ENCODE measurements around the gene AKR7A3.
"Not testable (repeated sequence)": the region's sequence is repeated elsewhere in the genome, so short reads cannot be mapped to it uniquely, and the experiment has no call there.

AKR7A3 gene

DNA sequence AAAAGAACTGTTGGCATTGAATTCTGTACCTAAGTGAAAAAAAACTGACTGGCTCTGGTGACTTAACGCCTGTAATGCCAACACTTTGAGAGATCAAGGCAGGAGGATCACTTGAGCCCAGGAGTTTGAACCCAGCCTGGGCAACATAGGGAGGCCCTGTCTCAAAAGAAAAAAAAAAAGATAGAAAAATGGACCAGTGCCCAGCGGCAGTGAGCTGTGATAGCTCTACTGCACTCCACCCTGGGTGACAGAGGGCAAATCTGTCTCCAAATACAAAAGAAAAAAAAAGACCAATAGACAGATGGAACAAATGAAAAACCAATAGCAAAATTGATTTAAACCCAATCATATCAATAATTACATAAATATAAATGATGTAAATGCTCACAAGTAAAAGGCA is 674 bp upstream of the AKR7A3 start:
- DNase-seq (ENCODE audit: low read depth in 2 of 2): no peak

DNA sequence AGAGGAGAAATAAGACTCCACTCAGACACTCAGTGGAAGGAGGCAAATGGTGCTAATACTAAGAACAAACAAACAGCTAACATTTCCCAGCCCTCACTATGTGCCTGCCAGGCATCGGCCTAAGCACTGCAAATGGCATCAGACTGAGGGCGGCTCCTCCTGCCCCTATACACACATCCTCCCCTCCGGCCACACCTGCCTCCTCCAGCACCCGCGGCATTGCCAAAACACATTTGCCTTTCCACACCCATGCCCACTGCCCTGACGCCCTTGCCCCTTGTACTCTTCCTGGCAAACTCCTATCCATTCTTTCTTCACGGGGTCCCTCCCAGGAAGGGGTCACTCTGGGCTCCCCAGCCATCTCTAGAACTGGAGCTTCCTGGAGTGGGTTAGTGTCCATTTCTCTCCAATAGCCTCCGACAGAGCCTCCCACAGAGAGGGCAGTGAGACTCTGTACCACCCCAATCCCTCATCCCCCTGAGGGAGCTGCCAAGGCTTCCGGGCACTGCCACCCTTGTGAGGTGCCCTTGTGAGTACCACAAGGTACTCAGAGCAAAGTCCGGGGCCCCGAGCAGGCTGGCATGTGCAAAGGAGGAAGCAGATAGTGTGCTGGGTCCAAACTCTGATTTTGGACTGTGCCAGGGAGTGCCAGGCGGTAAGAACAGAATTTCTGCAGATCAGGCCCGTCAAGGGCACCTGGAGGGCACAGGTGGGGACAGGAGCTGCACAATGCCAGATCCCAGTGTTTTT is 959 bp downstream of the AKR7A3 start:
- no peak for DNase-seq (ENCODE audit: low read depth in 2 of 2)

DNA sequence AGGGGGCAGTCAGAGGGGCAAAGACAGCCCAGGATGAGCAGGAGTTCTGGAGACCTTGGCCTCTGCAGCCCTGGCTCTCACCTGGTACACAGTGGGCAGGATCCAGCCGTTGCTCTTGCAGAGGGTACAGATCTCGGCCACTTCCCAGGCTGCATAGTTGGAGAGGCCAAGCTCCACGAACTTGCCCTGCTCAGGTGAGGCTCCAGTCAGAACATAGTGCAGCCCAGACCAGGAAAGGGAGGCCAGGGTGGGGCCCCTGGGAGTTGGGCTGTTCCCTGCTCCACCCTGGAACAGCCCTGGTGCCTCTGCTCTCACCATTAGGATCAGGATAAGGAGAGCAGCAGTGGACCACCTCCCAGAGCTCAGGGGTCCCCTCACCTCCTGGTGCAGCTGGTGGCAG is 2.8 kb downstream of the AKR7A3 start:
- DNase-seq (ENCODE audit: low read depth in 2 of 2): not testable (repeated sequence)

DNA sequence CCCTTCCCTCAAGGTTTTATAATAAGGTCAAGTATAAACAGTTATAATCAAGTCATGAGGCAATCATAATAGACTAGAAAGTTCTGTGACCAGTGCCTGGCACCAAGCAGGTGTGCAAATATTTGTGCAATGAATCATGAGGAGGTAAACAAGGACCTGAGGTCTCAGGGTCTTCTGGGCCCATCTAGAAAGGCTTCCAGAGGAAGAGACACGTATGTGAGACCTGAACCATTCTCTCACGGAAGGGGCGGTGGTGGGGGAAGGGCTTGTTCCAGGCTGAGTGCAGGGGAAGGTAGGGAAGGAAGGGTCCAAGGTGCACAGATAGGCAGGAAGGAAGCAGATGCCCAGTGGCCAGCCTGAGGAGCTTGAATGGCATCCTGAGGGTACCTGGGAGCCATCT is 3.2 kb downstream of the AKR7A3 start:
- DNase-seq (ENCODE audit: low read depth in 2 of 2): not testable (repeated sequence)

DNA sequence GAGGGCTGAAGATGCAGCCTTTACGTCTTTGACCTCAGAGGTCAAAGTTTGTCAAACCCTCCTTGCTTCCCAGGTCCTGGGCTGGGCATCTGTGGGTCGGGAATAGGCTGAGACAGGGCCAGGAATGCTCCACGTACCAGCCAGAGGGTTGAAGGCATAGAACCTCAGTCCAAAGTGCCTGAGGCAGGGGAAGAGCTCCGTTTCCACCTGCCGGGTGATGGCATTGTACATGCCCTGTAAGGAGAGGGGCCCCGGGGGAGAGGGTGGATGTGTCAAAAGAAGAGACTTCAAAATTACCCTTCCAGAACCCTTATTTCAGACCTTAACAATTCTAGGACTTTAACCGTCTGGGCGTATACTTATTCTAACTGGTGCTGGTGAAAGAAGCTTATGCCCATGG is 3.7 kb downstream of the AKR7A3 start:
- DNase-seq (ENCODE audit: low read depth in 2 of 2): no peak

DNA sequence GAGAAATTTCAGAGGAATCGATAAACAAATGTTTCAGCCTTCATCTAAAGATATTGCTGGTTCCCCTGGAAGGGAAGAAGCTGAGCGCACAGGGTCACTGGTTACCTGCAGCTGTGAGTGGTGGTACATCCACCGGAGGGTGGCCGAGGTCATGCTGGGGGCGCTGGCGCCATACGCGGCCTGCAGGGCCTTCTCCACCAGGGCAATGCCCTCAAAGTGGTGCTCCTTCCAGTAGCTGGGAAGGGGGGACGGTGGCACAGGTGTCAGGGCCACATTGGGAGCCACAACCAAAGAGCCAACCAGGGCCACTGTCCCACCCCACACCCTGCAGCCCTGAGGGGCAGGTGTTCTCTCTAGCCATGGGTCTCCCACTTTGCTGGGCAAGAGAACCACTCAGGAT is 4.7 kb downstream of the AKR7A3 start:
- DNase-seq (ENCODE audit: low read depth in 2 of 2): no peak

DNA sequence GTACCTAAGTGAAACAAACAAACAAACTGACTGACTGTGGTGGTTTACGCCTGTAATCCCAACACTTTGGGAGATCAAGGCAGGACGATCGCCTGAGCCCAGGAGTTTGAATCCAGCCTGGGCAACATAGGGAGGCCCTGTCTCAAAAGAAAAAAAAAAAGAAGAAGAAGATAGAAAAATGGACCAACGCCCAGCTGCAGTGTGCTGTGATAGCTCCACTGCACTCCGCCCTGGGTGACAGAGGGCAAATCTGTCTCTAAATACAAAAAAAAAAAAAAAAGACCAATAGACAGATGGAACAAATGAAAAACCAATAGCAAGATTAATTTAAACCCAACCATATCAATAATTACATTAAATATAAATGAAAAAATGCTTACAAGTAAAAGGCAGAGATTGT is 13.9 kb downstream of the AKR7A3 start:
- DNase-seq (ENCODE audit: low read depth in 2 of 2): no peak

DNA sequence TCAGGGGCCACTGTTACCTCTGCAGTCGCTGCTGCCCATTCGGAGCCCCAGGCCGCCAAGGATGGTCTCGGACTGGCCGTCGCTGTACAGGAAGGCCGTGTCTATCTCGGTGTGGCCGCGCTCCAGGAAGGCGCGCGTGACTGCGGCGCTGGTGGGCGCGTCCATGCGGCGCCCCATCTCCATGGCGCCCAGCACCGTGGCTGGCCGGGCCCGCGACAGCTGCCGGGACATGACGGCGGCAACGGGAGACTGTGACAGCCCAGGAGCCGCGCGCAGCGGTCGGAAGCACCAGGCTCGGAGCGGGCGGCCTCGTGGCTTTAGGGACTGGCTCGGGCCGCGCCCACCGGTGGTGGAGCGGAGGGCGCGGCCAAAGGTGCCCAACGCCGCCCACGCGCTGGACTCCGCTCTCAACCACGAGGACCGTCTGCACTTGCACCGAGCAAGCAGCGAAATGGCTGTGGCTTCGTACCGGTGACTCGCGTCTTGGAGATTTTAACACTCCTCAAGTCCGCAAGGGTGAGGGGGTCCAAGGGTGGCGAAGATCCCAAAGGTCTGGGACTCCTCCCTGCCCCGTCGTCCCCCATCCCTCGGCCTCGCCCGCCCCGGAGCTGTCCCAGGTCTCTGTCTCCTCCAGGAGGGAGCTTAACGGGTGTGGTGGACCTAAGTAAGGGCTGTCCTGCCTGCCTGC is 14.6 kb downstream of the AKR7A3 start:
- not testable (repeated sequence) for DNase-seq (ENCODE audit: low read depth in 2 of 2)

DNA sequence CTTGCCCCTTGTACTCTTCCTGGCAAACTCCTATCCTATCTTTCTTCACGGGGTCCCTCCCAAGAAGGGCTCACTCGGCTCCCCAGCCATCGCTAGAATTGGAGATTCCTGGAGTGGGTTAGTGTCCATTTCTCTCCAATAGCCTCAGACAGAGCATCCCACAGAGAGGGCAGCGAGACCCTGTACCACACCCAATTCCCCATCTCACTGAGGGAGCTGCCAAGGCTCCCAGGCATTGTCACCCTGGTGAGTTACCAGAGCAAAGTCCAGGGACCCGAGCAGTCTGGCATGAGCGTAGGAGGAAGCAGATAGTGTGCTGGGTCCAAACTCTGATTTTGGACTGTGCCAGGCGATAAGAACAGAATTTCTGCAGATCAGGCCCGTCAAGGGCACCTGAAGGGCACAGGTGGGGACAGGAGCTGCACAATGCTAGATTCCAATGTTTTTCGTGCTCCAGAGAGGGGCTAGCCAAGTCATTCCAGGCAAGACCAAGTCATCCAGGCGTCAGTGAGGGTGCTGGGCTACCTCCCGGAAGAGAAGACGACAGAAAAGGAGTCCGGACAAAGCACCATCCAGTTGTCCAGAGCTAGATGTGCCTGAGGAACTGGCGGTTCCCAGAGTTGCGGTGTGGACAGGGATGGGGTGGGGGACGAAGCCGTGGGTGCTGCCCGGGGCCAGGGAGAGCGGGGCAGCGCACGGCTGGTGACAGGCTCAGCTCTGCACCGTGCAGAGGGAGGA is 15.3 kb downstream of the AKR7A3 start:
- no peak for DNase-seq (ENCODE audit: low read depth in 2 of 2)

DNA sequence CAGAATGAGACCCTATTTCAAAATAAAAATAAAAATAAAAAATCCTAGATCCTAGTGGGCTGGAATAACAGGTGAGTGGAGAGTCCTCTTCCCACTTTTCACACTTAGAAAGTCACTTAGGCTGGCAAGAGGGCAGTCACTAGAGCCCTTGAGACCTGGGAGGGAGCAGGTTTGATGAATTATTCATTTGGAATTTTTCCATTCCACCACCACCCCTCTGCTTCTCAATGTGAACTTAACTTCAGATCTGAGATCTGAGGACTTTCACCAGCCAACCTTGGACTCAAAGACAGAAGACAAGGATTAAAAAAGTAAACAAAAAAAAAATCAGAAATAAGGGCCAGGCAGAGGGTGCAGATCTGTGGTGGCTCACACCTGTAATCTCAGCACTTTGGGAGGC is 16.5 kb downstream of the AKR7A3 start:
- DNase-seq (ENCODE audit: low read depth in 2 of 2): no peak

DNA sequence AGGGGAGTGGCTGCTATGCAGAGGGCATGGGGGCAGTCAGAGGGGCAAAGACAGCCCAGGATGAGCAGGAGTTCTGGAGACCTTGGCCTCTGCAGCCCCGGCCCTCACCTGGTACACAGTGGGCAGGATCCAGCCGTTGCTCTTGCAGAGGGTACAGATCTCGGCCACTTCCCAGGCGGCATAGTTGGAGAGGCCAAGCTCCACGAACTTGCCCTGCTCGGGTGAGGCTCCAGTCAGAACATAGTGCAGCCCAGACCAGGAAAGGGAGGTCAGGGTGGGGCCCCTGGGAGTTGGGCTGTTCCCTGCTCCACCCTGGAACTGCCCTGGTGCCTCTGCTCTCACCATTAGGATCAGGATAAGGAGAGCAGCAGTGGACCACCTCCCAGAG is 18.2 kb downstream of the AKR7A3 start:
- not testable (repeated sequence) for DNase-seq (ENCODE audit: low read depth in 2 of 2)

DNA sequence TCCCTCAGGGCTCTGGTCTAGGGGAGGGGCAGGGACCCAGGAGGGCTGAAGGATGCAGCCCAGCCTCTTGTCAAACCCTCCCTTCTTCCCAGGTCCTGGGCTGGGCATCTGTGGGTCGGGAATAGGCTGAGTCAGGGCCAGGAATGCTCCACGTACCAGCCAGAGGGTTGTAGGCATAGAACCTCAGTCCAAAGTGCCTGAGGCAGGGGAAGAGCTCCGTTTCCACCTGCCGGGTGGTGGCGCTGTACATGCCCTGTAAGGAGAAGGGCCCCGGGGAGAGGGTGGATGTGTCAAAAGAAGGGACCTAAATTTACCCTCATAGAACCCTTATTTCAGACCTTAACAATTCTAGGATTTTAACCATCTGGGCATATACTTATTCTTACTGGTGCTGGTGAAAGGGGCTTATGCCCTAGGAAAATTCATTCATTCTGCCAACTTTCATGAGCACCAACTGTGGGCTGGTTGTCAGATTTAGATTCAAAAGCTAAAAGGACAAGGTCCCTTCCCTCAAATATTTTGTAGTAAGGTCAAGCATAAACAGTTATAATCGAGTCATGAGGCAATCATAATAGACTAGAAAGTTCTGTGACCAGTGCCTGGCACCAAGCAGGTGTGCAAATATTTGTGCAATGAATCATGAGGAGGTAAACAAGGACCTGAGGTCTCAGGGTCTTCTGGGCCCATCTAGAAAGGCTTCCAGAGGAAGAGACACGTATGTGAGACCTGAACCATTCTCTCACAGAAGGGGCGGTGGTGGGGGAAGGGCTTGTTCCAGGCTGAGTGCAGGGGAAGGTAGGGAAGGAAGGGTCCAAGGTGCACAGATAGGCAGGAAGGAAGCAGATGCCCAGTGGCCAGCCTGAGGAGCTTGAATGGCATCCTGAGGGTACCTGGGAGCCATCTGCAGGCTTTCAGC is 18.9 kb downstream of the AKR7A3 start:
- DNase-seq (ENCODE audit: low read depth in 2 of 2): not testable (repeated sequence)

DNA sequence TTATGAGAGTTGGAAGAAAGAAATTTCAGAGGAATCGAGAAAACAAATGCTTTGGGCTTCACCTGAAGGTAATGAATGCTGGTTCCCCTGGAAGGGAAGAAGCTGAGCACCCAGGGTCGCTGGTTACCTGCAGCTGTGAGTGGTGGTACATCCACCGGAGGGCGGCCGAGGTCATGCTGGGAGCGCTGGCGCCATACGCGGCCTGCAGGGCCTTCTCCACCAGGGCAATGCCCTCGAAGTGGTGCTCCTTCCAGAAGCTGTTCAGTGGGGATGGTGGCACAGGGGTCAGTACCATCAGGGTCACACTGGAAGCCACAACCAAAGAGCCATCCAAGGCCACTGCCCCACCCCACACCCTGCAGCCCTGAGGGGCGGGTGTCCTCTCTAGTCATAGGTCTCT is 20.1 kb downstream of the AKR7A3 start:
- no peak for DNase-seq (ENCODE audit: low read depth in 2 of 2)

DNA sequence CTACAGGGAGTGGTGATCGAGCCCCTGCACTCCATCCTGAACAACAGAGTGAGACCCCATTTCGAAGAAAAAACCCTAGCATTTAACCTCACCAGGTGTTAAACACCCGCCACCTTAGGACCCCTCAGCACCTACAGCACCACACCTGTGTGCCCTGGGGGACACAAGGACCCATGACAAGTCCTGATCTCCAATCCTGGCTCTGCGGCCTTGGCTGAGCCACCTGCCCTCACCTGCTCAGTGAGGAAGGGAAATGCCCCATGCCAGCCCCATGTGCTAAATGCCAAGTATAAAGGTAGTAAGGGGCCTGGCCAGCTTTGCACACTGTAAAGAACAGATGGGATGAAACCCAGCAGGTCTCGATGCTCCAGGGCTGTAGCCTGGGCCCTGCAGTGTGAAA is 25.8 kb downstream of the AKR7A3 start:
- DNase-seq (ENCODE audit: low read depth in 2 of 2): no peak

DNA sequence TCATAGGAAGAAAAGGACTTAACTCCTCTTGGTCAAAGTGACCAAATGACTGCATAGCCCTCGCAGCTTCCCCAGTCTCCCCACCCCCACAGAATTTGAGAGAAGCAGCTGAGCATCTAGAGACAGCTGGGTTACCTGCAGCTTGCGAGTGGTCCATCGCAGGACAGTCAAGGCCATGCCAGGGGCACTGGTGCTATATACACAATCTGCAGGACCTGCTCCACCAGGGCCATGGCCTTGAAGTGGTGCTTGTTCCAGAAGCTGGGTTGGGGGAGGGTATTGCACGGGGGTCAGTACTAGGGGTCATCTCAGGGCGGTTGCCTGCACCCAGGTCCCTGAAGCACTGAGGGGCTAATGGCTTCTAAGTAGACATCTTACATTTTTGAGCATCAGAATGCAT is 26.5 kb downstream of the AKR7A3 start:
- no peak for DNase-seq (ENCODE audit: low read depth in 2 of 2)

DNA sequence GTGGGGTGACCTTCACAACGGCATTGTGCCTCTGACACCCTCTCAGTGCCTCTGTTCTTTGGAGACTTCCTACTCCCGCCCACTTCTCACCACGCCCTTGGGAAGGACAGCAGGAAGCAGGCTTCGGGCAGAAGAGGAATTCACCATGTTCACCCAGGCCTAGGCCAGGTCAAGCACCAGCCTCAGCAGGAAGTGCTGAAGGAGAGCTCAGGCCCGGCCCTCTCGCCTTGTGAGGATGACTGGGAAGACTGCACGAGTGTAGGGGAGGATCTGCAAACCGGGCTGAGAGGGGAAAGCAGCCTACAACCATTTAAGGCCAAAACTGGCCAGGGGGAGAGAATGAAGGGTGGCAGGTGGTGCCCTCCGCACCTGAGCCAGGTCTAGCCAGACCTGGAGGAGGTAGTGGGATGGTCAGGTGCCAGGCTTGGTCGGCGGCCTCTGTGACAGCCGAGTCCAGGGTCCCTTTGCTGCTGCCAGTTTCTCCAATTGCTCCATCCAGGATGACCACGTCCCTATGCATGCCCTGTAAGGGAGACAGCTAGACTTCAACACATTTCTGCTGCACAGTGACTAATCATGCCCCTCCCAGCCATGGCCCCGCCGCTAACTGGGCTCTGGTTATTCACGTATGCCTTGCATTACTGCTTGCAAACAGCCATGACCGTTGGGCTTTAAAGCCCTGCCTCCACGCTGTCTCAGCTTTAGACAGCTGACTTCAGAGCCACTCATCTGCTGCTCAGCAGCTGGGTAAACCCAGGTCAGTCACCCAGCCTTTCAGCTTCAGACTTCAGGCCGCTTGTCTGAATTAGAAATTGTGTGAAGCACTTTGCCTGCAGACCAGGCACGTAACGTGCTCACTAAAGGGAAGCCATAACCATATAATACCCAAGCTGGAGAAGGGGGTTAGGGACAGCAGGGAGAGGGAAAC is 28.1 kb downstream of the AKR7A3 start:
- peak; percentile 47 to 48 for DNase-seq (ENCODE audit: low read depth in 2 of 2)

DNA sequence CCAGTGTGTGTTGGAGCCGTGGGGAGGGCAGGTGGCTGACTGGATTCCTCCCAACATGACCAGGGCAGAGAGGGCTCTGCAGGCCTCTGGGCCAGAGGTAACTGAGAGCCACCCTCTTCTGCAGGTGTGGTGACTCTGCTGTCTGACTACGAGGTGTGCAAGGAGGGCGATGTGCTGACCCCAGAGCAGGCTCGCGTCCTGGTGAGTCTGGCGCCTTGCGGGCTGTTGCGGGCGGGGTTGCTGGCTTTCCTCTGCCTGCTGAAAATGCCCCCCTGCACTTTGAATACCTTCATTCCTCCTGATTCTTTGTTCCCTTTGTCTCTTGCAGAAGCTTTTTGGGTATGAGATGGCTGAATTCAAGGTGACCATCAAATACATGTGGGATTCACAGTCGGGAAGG is 30.2 kb downstream of the AKR7A3 start:
- DNase-seq (ENCODE audit: low read depth in 2 of 2): no peak

DNA sequence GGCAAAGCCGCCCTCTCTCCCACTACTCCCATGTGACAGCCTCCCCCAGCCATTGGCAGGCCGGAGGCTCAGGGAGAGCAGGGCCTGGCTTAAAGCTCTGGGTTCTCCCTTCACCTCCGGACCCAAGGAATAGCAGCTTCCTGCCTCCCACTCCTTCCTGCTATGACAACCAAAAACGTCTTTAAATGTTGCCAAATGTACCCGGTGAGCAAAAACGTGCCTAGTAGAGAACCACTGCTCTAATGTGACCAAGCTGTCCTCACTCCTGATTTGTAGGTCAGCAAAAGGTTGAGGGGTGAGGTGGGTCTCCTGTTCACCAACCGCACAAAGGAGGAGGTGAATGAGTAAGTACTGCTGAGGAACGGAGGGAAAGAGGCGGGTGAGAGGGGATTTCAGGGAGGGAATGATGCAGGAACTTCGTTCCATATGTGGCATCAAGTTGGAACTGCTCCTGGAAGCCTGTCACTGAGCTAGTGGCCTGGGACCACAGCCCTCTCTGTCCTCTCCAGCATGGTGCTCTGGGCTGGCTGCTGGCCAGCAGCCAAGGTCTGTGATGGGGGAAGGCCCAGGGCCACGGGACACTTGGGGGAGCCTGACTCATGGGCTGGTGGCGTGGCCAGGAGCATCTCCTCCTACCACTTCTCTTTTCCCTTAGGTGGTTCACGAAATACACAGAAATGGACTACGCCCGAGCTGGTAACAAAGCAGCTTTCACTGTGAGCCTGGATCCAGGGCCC is 31.2 kb downstream of the AKR7A3 start:
- no peak for DNase-seq (ENCODE audit: low read depth in 2 of 2)

DNA sequence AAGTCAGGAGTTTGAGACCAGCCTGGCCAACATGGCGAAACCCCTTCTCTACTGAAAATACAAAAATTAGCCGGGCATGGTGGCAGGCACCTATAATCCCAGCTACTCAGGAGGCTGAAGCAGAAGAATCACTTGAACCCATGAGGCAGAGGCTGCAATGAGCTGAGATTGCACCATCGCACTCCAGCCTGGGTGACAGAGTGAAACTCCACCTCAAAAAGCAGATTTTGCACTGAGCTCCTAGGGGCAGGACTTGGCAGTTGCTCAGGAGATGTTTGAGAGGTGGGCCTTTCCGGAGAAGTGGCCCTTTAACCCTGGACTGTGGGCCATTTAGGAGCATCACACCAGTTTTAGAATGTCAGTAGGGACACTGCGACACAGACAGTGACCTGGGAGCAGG is 32.3 kb downstream of the AKR7A3 start:
- not testable (repeated sequence) for DNase-seq (ENCODE audit: low read depth in 2 of 2)

DNA sequence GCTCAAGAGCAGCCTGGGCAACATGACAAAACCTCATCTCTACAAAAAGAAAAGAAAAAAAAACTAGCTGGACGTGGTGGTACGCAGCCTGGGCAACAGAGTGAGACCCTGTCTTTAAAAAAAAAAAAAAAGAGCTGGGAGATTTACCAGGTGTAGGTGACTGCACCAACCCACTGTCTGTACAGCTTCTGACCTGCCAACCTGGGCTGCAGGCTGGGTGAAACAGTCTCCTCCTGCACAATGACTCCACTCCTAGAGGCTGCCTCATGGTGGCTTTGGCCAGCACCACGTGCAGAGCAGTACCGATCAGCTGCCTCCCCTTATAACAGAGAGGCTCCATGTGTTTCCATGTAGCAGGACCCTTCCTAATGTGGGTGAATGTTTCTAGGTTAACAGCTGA is 33.3 kb downstream of the AKR7A3 start:
- DNase-seq (ENCODE audit: low read depth in 2 of 2): no peak

Data from fibroblast of skin of left quadriceps (primary cell).